Activated CD8-positive, alpha-beta T cell treated with anti-CD3 and anti-CD28 coated beads for 36 hours (primary cell): Measurements from ENCODE around the gene BMP6. TPM values are rescaled to one million over a fixed set of nuclear protein-coding genes. Genes with fewer than 3 reads are reported as not detected.

ENCODE experiments used
- ATAC-seq: fragments of 200-7000 bp; cut with Tn5 transposase; one replicate; pipeline ENCODE4 v1.10.0; 2021; ENCODE audit warnings: mild to moderate bottlenecking, moderate library complexity
- CTCF ChIA-PET: fragments of 350-600 bp; sonication (Branson Sonifier 250); formaldehyde crosslinking; loops from one replicate; lab custom pipeline; 2021; ENCODE audit warnings: antibody characterized with exemption; lab: Charles Lee
- POLR2A ChIA-PET: fragments of 350-600 bp; sonication (Branson Sonifier 250); formaldehyde crosslinking; loops from one replicate; lab custom pipeline; 2021; ENCODE audit warnings: antibody characterized with exemption; lab: Charles Lee
- DNase-seq: peaks from one replicate; pipeline ENCODE4 v3.0.0-alpha.2; 2020
- H3K27ac Mint-ChIP-seq: one replicate; pipeline ENCODE4 v1.8.0; 2021; ENCODE audit warnings: mild to moderate bottlenecking, mixed read lengths
- H3K27me3 Mint-ChIP-seq: one replicate; pipeline ENCODE4 v1.8.0; 2021; ENCODE audit warnings: mixed read lengths
- H3K36me3 Mint-ChIP-seq: one replicate; pipeline ENCODE4 v1.8.0; 2021; ENCODE audit warnings: low read depth, mixed read lengths
- H3K4me1 Mint-ChIP-seq: one replicate; pipeline ENCODE4 v1.8.0; 2021; ENCODE audit warnings: low read depth, mixed read lengths
- H3K4me3 Mint-ChIP-seq: one replicate; pipeline ENCODE4 v1.8.0; 2021; ENCODE audit warnings: mild to moderate bottlenecking, moderate library complexity, mixed read lengths
- H3K9me3 Mint-ChIP-seq: one replicate; pipeline ENCODE4 v1.8.0; 2021; ENCODE audit warnings: mixed read lengths
- CTCF ChIP-seq: fragments of 200-600 bp; IDR thresholded peaks from one replicate; pipeline ENCODE4 v1.8.0; 2022; ENCODE audit warnings: antibody characterized with exemption, mild to moderate bottlenecking
- intact Hi-C: fragments of 100-400 bp; cut with micrococcal nuclease; formaldehyde crosslinking; loops from one replicate; pipeline ENCODE4 v1.10.0; 2022
- total RNA-seq, 2 experiments: library from RNA; stranded (reverse); gene quantifications; one replicate each; pipeline ENCODE4 v1.2.3, GENCODE V29; 2021

The BMP6 gene
- total RNA-seq, 2 experiments from 2014 or later, result 0.09 to 0.18 TPM

GRCh38 chr6:7730784-7731227 lies 4.9 kb downstream of the BMP6 start:
- Mint-ChIP-seq H3K36me3 (no peaks in the 10 kb centered on the region), H3K4me3 (no peak overlapping the region), H3K27ac (no peak overlapping the region), H3K27me3 (peaks cover 60% of the 10 kb centered on the region), H3K9me3 (no peaks in the 10 kb centered on the region), H3K4me1 (peaks cover 9% of the 10 kb centered on the region)
- DNase-seq (no peak), ATAC-seq (no peak)
- POLR2A ChIA-PET, result no interaction called here
- CTCF ChIA-PET, result interaction anchor here (3.9 kb wide), 1 partner anchor 8 kb away, joined by 17 read pairs; no protein-coding TSS in a partner anchor
- intact Hi-C loops, result no loop called here
- no peak for TF ChIP-seq CTCF

- no peaks in the 10 kb centered on the region for H3K36me3 Mint-ChIP-seq
- ATAC-seq, result no peak
- H3K27ac Mint-ChIP-seq, result no peak overlapping the region
- intact Hi-C loops, result no loop called here
- peaks cover 57% of the 10 kb centered on the region for H3K27me3 Mint-ChIP-seq
- H3K4me1 Mint-ChIP-seq, result peaks cover 9% of the 10 kb centered on the region
- CTCF ChIA-PET, result interaction anchor here (3.9 kb wide), 1 partner anchor 9 kb away, joined by 17 read pairs; no protein-coding TSS in a partner anchor
- no peak for TF ChIP-seq CTCF
- POLR2A ChIA-PET, result no interaction called here
- no peak overlapping the region for H3K4me3 Mint-ChIP-seq
- DNase-seq, result no peak
- H3K9me3 Mint-ChIP-seq, result no peaks in the 10 kb centered on the region
Measured at GRCh38 chr6:7731294-7731693, 5.4 kb downstream of the BMP6 start.

- H3K4me3 Mint-ChIP-seq, result no peak overlapping the region
- ChIA-PET POLR2A (no interaction called here), CTCF (interaction anchor here (3.9 kb wide), 1 partner anchor 10 kb away, joined by 17 read pairs; no protein-coding TSS in a partner anchor)
- no peaks in the 10 kb centered on the region for H3K36me3 Mint-ChIP-seq
- TF ChIP-seq CTCF, result no peak
- no peak overlapping the region for H3K27ac Mint-ChIP-seq
- DNase-seq, result no peak
- peaks cover 60% of the 10 kb centered on the region for H3K27me3 Mint-ChIP-seq
- no peak for ATAC-seq
- no peaks in the 10 kb centered on the region for H3K9me3 Mint-ChIP-seq
- H3K4me1 Mint-ChIP-seq, result peaks cover 9% of the 10 kb centered on the region
- intact Hi-C loops, result no loop called here
Measured at GRCh38 chr6:7732228-7732627, 6.3 kb downstream of the BMP6 start.

GRCh38 chr6:7734707-7735383 lies 8.9 kb downstream of the BMP6 start:
- POLR2A ChIA-PET, result no interaction called here
- no peak for DNase-seq
- intact Hi-C loops, result no loop called here
- no peaks in the 10 kb centered on the region for H3K4me1 Mint-ChIP-seq
- no peaks in the 10 kb centered on the region for H3K36me3 Mint-ChIP-seq
- CTCF ChIA-PET, result no interaction called here
- no peak overlapping the region for H3K4me3 Mint-ChIP-seq
- TF ChIP-seq CTCF, result no peak
- peaks cover 44% of the 10 kb centered on the region for H3K27me3 Mint-ChIP-seq
- ATAC-seq, result no peak
- H3K9me3 Mint-ChIP-seq, result no peaks in the 10 kb centered on the region
- no peak overlapping the region for H3K27ac Mint-ChIP-seq

GRCh38 chr6:7737106-7737505 lies 11.2 kb downstream of the BMP6 start:
- DNase-seq (no peak), ATAC-seq (no peak)
- CTCF ChIA-PET, result no interaction called here
- POLR2A ChIA-PET, result no interaction called here
- H3K27ac Mint-ChIP-seq, result no peak overlapping the region
- H3K9me3 Mint-ChIP-seq, result no peaks in the 10 kb centered on the region
- H3K36me3 Mint-ChIP-seq, result no peaks in the 10 kb centered on the region
- H3K4me1 Mint-ChIP-seq, result no peaks in the 10 kb centered on the region
- H3K4me3 Mint-ChIP-seq, result no peak overlapping the region
- TF ChIP-seq CTCF, result no peak
- intact Hi-C loops, result no loop called here
- peaks cover 28% of the 10 kb centered on the region for H3K27me3 Mint-ChIP-seq
